Measurements from ENCODE around the gene ATG4D.
"Not testable (repeated sequence)": the region's sequence is repeated elsewhere in the genome, so short reads cannot be mapped to it uniquely, and the experiment has no call there.

The ATG4D gene

DNA sequence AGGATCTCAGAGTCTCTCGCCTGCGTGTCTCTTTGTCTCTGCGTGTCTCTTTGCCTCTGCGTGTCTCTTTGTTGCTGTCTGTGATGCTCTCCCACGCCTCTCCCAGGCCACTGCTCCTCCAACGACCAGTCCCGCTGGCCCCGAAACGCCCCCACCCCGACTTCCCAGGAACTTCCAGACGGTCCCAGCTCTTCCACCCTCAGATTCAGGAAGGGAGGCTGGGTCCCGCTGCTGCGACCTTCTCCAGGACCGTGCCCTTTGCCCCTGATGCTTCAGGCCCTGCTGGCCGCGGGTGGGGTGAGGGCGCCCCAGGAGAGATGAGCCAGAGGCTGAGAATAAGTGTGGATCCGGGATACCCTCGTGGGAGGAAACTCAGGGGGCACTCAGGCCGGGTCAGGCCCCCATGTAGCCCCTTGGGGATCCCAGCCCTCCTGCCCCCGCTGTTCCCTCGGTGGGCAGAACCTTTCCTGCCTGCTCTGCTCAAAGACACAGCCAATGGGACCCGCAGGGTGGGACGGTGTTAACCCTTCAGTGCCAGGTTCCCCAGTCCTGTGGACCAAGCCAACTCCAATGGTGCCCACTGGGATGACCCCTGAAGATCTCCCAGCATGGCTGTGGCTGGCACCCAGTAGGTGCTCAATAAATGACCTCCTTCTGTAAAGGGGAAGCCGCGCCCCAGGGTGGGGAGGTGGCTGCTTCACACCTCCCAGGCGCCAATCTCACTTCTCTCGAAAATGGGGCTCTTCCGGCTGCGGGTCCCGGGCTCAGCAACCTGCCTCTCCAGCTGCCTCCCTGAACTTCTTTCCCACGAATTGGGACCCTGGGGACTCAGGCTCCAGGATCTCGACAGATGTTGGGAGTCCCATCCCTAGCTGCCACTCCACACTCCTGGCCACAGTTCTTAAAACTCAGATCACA is 25.0 kb upstream of the ATG4D start:
- DNase-seq (ENCODE audit: low spot score): no peak
- no peak for FAIRE-seq

GRCh38 chr19:10519421-10519820 is 24.3 kb upstream of the ATG4D start:
- no peak for FAIRE-seq
- no peak for DNase-seq (ENCODE audit: low spot score)

DNA sequence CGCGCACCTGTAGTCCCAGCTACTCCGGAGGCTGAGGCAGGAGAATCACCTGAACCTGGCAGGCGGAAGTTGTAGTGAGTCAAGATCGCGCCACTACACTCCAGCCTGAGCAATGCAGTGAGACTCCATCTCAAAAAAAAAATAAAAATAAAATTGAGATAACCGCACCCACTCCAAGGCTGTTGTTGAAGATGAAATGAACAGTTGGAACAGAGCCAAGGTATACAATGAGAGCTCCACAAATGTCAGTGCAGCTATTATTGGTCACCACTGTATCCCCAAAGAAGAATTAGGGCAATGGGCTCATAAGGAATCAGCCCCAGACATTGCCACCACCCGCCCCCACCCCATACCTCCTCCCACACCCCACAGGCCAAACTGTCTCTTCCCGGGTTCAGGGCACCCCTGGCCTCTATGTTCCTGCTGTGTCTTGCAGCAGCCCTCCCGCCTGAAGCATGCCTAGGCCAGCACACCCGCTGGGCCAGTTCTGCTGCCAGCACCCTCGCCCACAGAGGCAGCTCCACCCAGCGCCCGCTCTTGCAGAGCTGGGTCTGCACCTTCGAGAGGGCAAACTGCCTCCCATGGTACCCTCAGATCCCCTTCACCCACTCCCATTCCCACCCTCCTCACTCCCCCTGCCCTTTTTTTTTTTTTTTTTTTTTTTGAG is 22.9 kb upstream of the ATG4D start:
- DNase-seq (ENCODE audit: low spot score) (no peak), FAIRE-seq (no peak)

- DNase-seq (ENCODE audit: low spot score) (no peak), FAIRE-seq (no peak)
Measured at GRCh38 chr19:10521461-10522171, 22.1 kb upstream of the ATG4D start.

GRCh38 chr19:10523135-10523636 is 20.5 kb upstream of the ATG4D start:
- FAIRE-seq (no peak), DNase-seq (ENCODE audit: low spot score) (no peak)

- DNase-seq (ENCODE audit: low spot score) (no peak), FAIRE-seq (no peak)
Measured at GRCh38 chr19:10525636-10526035, 18.1 kb upstream of the ATG4D start.

- DNase-seq (ENCODE audit: low spot score); FAIRE-seq: not testable (repeated sequence)
Measured at GRCh38 chr19:10526887-10527286, 16.8 kb upstream of the ATG4D start.

DNA sequence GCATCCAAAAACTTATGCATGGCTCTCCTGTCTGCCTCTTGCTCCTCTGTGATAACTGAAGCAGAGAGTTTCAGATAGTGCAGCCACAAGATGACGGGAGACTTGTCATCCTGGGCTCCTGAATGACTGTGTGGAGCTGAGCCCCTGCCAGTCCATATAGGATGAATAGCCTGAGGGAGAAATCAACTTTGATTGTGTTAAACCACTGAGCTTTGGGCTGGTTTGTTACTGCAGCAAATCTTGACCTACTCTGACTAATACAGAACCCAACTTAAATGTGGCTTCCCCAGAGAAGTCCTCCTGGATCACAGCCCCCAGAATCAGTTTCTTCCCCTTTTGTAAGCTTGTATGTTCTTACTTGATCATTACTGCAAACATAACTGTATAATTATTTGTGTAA is 11.2 kb upstream of the ATG4D start:
- DNase-seq (ENCODE audit: low spot score) (no peak), FAIRE-seq (no peak)

GRCh38 chr19:10533646-10534386 is 9.9 kb upstream of the ATG4D start:
- DNase-seq (ENCODE audit: low spot score): no peak

DNA sequence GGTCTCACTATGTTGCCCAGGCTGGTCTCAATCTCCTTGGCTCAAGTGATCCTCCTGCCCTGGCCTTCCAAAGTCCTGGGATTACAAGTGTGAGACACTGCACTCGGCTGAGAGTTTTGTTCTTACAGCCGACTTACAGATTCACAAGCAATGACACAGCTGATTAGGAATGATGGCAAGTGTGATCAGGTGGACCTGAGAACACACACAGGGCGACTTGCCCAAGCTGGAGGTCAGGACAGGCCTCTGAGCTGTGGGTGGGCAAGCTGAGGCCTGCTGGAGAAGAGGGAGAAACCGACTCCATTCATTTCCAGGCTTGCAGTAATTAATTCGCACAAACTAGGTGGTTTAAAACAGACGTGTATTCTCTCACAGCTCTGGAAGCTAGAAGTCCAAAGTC is 8.1 kb upstream of the ATG4D start:
- FAIRE-seq (no peak), DNase-seq (ENCODE audit: low spot score) (no peak)

More at GRCh38 chr19:10533646-10534386, 9.9 kb upstream of the ATG4D start:
- FAIRE-seq: no peak

GRCh38 chr19:10537668-10538067 is 6.0 kb upstream of the ATG4D start:
- FAIRE-seq: no peak

GRCh38 chr19:10538204-10538983 is 5.3 kb upstream of the ATG4D start:
- no peak for FAIRE-seq

More at GRCh38 chr19:10537668-10538067, 6.0 kb upstream of the ATG4D start:
- DNase-seq (ENCODE audit: low spot score): no peak

DNA sequence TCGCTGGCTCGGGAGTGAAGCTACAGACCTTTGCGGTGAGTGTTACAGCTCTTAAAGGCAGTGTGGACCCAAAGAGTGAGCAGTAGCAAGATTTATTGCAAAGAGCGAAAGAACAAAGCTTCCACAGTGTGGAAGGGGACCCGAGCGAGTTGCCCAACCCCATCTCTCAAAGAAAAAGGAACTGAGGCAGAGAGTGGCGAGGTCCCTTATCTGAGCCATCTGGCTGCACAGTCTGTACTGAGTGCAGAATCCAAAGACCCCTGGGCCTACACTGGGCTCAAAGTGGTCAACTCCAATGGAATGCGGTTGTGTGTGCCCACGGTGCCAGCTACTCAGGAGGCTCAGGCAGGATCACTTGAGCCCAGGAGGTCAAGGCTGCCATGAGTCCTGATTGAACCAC is 4.7 kb upstream of the ATG4D start:
- FAIRE-seq; DNase-seq (ENCODE audit: low spot score): not testable (repeated sequence)

More at GRCh38 chr19:10538204-10538983, 5.3 kb upstream of the ATG4D start:
- no peak for DNase-seq (ENCODE audit: low spot score)

- DNase-seq (ENCODE audit: low spot score): no peak
- FAIRE-seq: no peak
Measured at GRCh38 chr19:10543059-10543419, 665 bp upstream of the ATG4D start.

GRCh38 chr19:10544242-10544752 is 593 bp downstream of the ATG4D start:
- DNase-seq (ENCODE audit: low spot score): no peak
- FAIRE-seq: no peak

GRCh38 chr19:10544753-10545251 is 1.1 kb downstream of the ATG4D start:
- DNase-seq (ENCODE audit: low spot score) (no peak), FAIRE-seq (no peak)

DNA sequence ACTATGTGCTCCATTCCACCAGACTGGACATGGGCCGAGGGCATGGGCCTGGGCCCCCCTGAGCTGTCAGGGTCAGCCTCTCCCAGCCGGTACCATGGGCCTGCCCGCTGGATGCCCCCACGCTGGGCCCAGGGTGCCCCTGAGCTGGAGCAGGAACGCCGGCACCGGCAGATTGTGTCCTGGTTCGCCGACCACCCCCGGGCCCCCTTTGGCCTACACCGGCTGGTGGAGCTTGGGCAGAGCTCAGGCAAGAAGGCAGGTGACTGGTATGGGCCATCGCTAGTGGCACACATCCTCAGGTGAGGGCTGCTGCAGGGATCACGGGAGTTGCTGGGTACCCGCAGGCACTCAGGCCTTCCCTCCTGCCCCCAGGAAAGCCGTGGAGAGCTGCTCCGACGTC is 3.1 kb downstream of the ATG4D start:
- DNase-seq (ENCODE audit: low spot score) (no peak), FAIRE-seq (no peak)

DNA sequence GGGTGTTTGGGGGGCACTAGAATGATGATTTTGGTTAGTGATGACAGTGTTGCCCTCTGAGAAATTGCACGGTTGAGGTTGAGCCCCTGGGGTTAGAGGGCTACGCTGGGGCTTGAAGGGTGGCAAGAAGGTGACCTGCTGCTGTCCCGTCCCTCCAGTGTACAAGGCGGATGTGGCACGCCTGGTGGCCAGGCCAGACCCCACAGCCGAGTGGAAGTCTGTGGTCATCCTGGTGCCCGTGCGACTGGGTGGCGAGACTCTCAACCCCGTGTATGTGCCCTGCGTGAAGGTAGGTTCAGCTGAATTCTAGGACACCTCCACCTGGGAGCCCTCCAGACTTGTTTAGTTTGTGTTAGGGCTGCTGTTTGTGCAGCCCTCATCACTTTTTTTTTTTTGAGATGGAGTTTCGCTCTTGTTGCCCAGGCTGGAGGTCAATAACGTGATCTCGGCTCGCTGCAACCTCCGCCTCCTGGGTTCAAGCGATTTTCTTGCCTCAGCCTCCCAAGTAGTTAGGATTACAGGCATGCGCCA is 5.1 kb downstream of the ATG4D start:
- FAIRE-seq (no peak), DNase-seq (ENCODE audit: low spot score) (no peak)

- FAIRE-seq (no peak), DNase-seq (ENCODE audit: low spot score) (no peak)
Measured at GRCh38 chr19:10549733-10550132, 6.0 kb downstream of the ATG4D start.

DNA sequence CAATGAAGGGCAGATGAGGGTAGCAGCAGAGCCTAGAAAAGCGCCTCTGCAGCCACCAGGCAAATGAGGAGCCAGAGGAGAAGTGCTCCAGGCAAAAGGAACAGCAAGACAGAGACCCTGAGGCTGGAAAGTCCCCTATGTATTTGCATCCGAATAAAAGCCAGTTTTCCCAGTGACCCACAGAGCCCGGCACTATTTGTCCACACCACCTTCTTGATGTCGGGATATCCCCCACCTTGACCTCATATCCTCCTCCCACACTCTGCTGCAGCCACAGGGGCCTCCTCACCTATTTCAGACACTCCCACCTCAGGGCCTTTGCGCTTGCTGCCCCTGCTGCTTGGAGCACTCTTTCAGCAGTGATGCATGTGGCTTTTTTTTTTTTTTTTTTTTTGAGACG is 6.6 kb downstream of the ATG4D start:
- no peak for FAIRE-seq
- no peak for DNase-seq (ENCODE audit: low spot score)

Data from RCC 7860 (cell line).